Fibroblast of lung (primary cell): Measurements from ENCODE around the gene AGRN. TPM values are rescaled to one million over a fixed set of nuclear protein-coding genes. Genes with fewer than 3 reads are reported as not detected.
A peak's percentile ranks its signal among the peaks of the same experiment; 100 is the strongest.

Source experiments
- DNase-seq, 2 donors: peaks; one replicate each; pipeline versions ENCODE4 v3.0.0 to v3.0.0-alpha.2; 2010; ENCODE audit warnings: low read depth in 2 of 2
- H2AFZ ChIP-seq: 2 replicates; pipeline ENCODE4 v1.5.1; 2012; ENCODE audit warnings: low read length, control low read depth, inconsistent platforms
- H3K27ac ChIP-seq: 2 replicates; pipeline ENCODE4 v1.5.1; 2011; ENCODE audit warnings: low read length, control low read depth; ENCODE audit not compliant: insufficient read depth
- H3K27me3 ChIP-seq: 2 replicates; pipeline ENCODE4 v1.5.1; 2011; ENCODE audit warnings: mild to moderate bottlenecking, low read length; ENCODE audit not compliant: control insufficient read depth, insufficient read depth
- H3K36me3 ChIP-seq: 2 replicates; pipeline ENCODE4 v1.5.1; 2011; ENCODE audit warnings: low read length; ENCODE audit not compliant: control insufficient read depth, insufficient read depth
- H3K4me1 ChIP-seq: 2 replicates; pipeline ENCODE4 v1.5.1; 2011; ENCODE audit warnings: low read length; ENCODE audit not compliant: control insufficient read depth, insufficient read depth; ENCODE audit errors: extremely low read depth
- H3K4me2 ChIP-seq: 2 replicates; pipeline ENCODE4 v1.5.1; 2011; ENCODE audit warnings: low read length, control low read depth; ENCODE audit not compliant: insufficient read depth; ENCODE audit errors: extremely low read depth
- H3K4me3 ChIP-seq, 4 experiments: fragments of 200-600 bp in 1 of 4; sonication (generic) in 1 of 4; replicated peaks in 1 of 4; 2 replicates each; pipeline ENCODE4 v1.5.1; 2011 to 2016; ENCODE audit warnings: low read length in 4 of 4, low read depth in 3 of 4, mild to moderate bottlenecking in 3 of 4, control low read depth in 2 of 4, inconsistent platforms in 1 of 4, mixed read lengths in 1 of 4; ENCODE audit not compliant: insufficient read depth in 1 of 4; ENCODE audit errors: control extremely low read depth in 1 of 4
- H3K79me2 ChIP-seq: 2 replicates; pipeline ENCODE4 v1.5.1; 2012; ENCODE audit warnings: mild to moderate bottlenecking, low read length, inconsistent platforms; ENCODE audit not compliant: control insufficient read depth, insufficient read depth
- H3K9ac ChIP-seq: 2 replicates; pipeline ENCODE4 v1.5.1; 2011; ENCODE audit warnings: mild to moderate bottlenecking, low read length, control low read depth; ENCODE audit not compliant: insufficient read depth
- H3K9me3 ChIP-seq: 2 replicates; pipeline ENCODE4 v1.5.1; 2012; ENCODE audit warnings: low read depth, low read length; ENCODE audit not compliant: control insufficient read depth, insufficient read depth
- H4K20me1 ChIP-seq: 2 replicates; pipeline ENCODE4 v1.5.1; 2011; ENCODE audit warnings: low read length; ENCODE audit not compliant: control insufficient read depth, insufficient read depth; ENCODE audit errors: extremely low read depth
- CTCF ChIP-seq, 2 donors: IDR thresholded peaks in 1 of 2; conservative IDR thresholded peaks in 1 of 2; 1 replicate in 1 of 2; 2 replicates in 1 of 2; pipeline ENCODE4 v1.5.1; 2011 to 2012; ENCODE audit warnings: low read length in 2 of 2, control low read depth in 1 of 2, inconsistent platforms in 1 of 2, low read depth in 1 of 2, mild to moderate bottlenecking in 1 of 2
- EZH2 ChIP-seq: IDR thresholded peaks from 2 replicates; pipeline ENCODE4 v1.5.1; 2012; ENCODE audit warnings: low read length, control low read depth, mild to moderate bottlenecking; ENCODE audit errors: missing control alignments
- polyA plus RNA-seq, 2 donors: library from polyadenylated mRNA; depleted of rRNA in 1 of 2; stranded (reverse) in 1 of 2; unstranded in 1 of 2; fragments of >200 nt; gene quantifications; 2 replicates each; pipeline ENCODE4 v1.2.1, GENCODE V29; 2011 to 2012; ENCODE audit warnings: missing spikeins in 1 of 2
- total RNA-seq: library from RNA; depleted of rRNA; stranded (reverse); fragments of >200 nt; gene quantifications from 2 replicates; pipeline ENCODE4 v1.2.1, GENCODE V29; 2014

The AGRN gene
- total and polyA plus RNA-seq, 2 donors (not counting 1 experiment from before 2014, with no cell fraction given): 20.7 to 50.9 TPM

- H3K9me3 ChIP-seq: no peaks in the 10 kb centered on the region
- peaks cover 14% of the 10 kb centered on the region for H3K27me3 ChIP-seq
- peak within 1 kb of the TSS; percentile 63 for H3K4me2 ChIP-seq
These were observed 20.1 kb upstream of the AGRN start, which contains the start of gene HES4 for GRCh38 chr1:999725-1000356. Gene HES4, minus strand, starts transcription at chr1:1000097. Its CDS starts 124 bp downstream, at chr1:999973.

GRCh38 chr1:1000357-1001056 lies 19.4 kb upstream of the AGRN start:
- Histone ChIP-seq H3K4me1 (peaks cover 2% of the 10 kb centered on the region), H2AFZ (no peak overlapping the region), H3K9ac (peak overlapping the region; percentile 89), H3K4me2 (peak overlapping the region; percentile 63), H3K27ac (peak overlapping the region; percentile 67), H4K20me1 (no peaks in the 10 kb centered on the region), H3K4me3 (peak overlapping the region; percentile 25 to 61 (median 44)), H3K79me2 (no peaks in the 10 kb centered on the region), H3K27me3 (peaks cover 13% of the 10 kb centered on the region), H3K36me3 (no peaks in the 10 kb centered on the region), H3K9me3 (no peaks in the 10 kb centered on the region)
- TF ChIP-seq CTCF (conservative IDR thresholded peaks at IDR 0.05 in 1 of 2, IDR thresholded peaks at IDR 0.05 in 1 of 2; ENCODE audit: low read depth in 1 of 2, low read length in 2 of 2): no peak
- no peak for TF ChIP-seq EZH2
- DNase-seq: peak; percentile 77 to 88

More at GRCh38 chr1:999725-1000356, 20.1 kb upstream of the AGRN start, which contains the start of gene HES4:
- H3K27ac ChIP-seq: peak within 1 kb of the TSS; percentile 67
- no peak within 1 kb of the TSS for H2AFZ ChIP-seq
- H3K4me1 ChIP-seq: peaks cover 2% of the 10 kb centered on the region
- H4K20me1 ChIP-seq: no peaks in the 10 kb centered on the region
- H3K9ac ChIP-seq: peak within 1 kb of the TSS; percentile 89
- peak; percentile 90 to 93 for DNase-seq
- TF ChIP-seq EZH2 (no peak), CTCF (conservative IDR thresholded peaks at IDR 0.05 in 1 of 2, IDR thresholded peaks at IDR 0.05 in 1 of 2; ENCODE audit: low read depth in 1 of 2, low read length in 2 of 2) (no peak)
- no peaks in the 10 kb centered on the region for H3K79me2 ChIP-seq
- H3K4me3 ChIP-seq: peak within 1 kb of the TSS; percentile 25 to 61 (median 44)
- no peaks in the 10 kb centered on the region for H3K36me3 ChIP-seq

GRCh38 chr1:1001057-1001783 lies 18.7 kb upstream of the AGRN start:
- Histone ChIP-seq H3K9me3 (no peaks in the 10 kb centered on the region), H3K4me3 (peak overlapping the region in 2 of 4 experiments; percentile 36 to 61), H3K4me2 (no peak overlapping the region), H3K9ac (peak overlapping the region; percentile 71), H3K27ac (no peak overlapping the region), H2AFZ (no peak overlapping the region), H3K4me1 (peaks cover 2% of the 10 kb centered on the region), H3K79me2 (no peaks in the 10 kb centered on the region), H4K20me1 (no peaks in the 10 kb centered on the region), H3K36me3 (no peaks in the 10 kb centered on the region), H3K27me3 (peaks cover 12% of the 10 kb centered on the region)
- TF ChIP-seq CTCF (conservative IDR thresholded peaks at IDR 0.05 in 1 of 2, IDR thresholded peaks at IDR 0.05 in 1 of 2; ENCODE audit: low read depth in 1 of 2, low read length in 2 of 2) (no peak), EZH2 (no peak)
- no peak for DNase-seq
